Measurements from ENCODE around the gene COL23A1.

GRCh38 chr5:178240766-178241165 lies 349.4 kb downstream of the COL23A1 start:
- TF ChIP-seq POLR2A (IDR thresholded peaks at IDR 0.05) (no peak), CTCF (IDR thresholded peaks at IDR 0.05) (no peak), EP300 (IDR thresholded peaks at IDR 0.05) (no peak)

Measured in gastroesophageal sphincter (tissue), 3 donors.